ENCODE results near the gene TTPAL. TPM values are rescaled to one million over a fixed set of nuclear protein-coding genes. Genes with fewer than 3 reads are reported as not detected.

The TTPAL gene
- total RNA-seq, 2 donors from 2014 or later = 18.3 to 19.4 TPM

DNA sequence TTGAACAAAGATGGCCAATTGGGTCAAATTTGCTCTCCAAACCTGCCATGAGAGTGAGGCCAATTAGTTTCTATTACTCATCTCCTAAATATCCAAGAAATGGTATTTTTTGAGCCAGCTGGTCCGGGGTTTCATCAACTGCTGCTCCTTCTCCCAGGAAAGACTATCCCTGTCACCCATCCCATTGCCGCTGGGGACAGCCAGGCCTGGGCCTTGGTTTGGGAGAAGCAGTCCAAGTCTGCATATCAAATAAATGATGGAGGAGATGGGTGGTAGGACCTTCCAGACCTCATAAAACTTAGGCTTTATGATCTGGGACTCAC is 46.7 kb upstream of the TTPAL start:
- Histone ChIP-seq H3K9me3 (ENCODE audit: control insufficient read depth, low read length) (no peaks in the 10 kb centered on the region), H3K27ac (ENCODE audit: low read depth, low read length) (no peak overlapping the region), H3K36me3 (ENCODE audit: control insufficient read depth, insufficient read depth, low read length) (peaks cover 42% of the 10 kb centered on the region), H3K27me3 (ENCODE audit: control insufficient read depth, insufficient read depth, low read length, poor library complexity, severe bottlenecking) (no peaks in the 10 kb centered on the region), H3K4me1 (ENCODE audit: control insufficient read depth, insufficient read depth, low read length) (no peaks in the 10 kb centered on the region), H3K4me3 (ENCODE audit: low read length) (no peak overlapping the region), H3K9ac (ENCODE audit: extremely low read depth, low read length, poor library complexity, severe bottlenecking) (no peak overlapping the region)
- Mint-ChIP-seq H3K27me3 (ENCODE audit: insufficient read depth) (no peaks in the 10 kb centered on the region), H3K27ac (no peak overlapping the region), H3K4me3 (no peak overlapping the region), H3K9me3 (no peaks in the 10 kb centered on the region), H3K36me3 (ENCODE audit: low read depth) (peaks cover 31% of the 10 kb centered on the region), H3K4me1 (peaks cover 11% of the 10 kb centered on the region)
- WGBS, 2 experiments (ENCODE audit: insufficient coverage in 1 of 2, insufficient read length in 1 of 2) = 98% methylated on average over 2 of the region's 2 CpGs; no CpG with 5 or more reads in 1 of the 2 experiments
- TF ChIP-seq, protein P1, sequence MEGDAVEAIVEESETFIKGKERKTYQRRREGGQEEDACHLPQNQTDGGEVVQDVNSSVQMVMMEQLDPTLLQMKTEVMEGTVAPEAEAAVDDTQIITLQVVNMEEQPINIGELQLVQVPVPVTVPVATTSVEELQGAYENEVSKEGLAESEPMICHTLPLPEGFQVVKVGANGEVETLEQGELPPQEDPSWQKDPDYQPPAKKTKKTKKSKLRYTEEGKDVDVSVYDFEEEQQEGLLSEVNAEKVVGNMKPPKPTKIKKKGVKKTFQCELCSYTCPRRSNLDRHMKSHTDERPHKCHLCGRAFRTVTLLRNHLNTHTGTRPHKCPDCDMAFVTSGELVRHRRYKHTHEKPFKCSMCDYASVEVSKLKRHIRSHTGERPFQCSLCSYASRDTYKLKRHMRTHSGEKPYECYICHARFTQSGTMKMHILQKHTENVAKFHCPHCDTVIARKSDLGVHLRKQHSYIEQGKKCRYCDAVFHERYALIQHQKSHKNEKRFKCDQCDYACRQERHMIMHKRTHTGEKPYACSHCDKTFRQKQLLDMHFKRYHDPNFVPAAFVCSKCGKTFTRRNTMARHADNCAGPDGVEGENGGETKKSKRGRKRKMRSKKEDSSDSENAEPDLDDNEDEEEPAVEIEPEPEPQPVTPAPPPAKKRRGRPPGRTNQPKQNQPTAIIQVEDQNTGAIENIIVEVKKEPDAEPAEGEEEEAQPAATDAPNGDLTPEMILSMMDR (conservative IDR thresholded peaks at IDR 0.05) = no peak
- DNase-seq = no peak

DNA sequence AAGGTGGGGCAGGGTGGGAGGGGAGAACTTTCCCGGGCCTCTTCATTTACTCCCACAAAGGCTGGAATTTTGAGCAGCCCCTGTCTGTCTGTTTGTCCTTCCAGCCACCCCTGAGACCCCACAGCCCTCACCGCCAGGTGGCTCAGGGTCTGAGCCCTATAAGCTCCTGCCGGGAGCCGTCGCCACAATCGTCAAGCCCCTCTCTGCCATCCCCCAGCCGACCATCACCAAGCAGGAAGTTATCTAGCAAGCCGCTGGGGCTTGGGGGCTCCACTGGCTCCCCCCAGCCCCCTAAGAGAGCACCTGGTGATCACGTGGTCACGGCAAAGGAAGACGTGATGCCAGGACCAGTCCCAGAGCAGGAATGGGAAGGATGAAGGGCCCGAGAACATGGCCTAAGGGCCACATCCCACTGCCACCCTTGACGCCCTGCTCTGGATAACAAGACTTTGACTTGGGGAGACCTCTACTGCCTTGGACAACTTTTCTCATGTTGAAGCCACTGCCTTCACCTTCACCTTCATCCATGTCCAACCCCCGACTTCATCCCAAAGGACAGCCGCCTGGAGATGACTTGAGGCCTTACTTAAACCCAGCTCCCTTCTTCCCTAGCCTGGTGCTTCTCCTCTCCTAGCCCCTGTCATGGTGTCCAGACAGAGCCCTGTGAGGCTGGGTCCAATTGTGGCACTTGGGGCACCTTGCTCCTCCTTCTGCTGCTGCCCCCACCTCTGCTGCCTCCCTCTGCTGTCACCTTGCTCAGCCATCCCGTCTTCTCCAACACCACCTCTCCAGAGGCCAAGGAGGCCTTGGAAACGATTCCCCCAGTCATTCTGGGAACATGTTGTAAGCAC is 46.0 kb upstream of the TTPAL start:
- H3K4me3 ChIP-seq (ENCODE audit: low read length) = no peak overlapping the region
- no peak overlapping the region for H3K27ac ChIP-seq (ENCODE audit: low read depth, low read length)
- Mint-ChIP-seq H3K4me3 (no peak overlapping the region), H3K36me3 (ENCODE audit: low read depth) (peaks cover 31% of the 10 kb centered on the region), H3K4me1 (peaks cover 11% of the 10 kb centered on the region), H3K9me3 (no peaks in the 10 kb centered on the region), H3K27ac (no peak overlapping the region), H3K27me3 (ENCODE audit: insufficient read depth) (no peaks in the 10 kb centered on the region)
- H3K9me3 ChIP-seq (ENCODE audit: control insufficient read depth, low read length) = no peaks in the 10 kb centered on the region
- 92% methylated on average over 9 to 17 of the region's 17 CpGs for WGBS, 2 experiments (ENCODE audit: insufficient coverage in 1 of 2, insufficient read length in 1 of 2)
- H3K4me1 ChIP-seq (ENCODE audit: control insufficient read depth, insufficient read depth, low read length) = no peaks in the 10 kb centered on the region
- H3K36me3 ChIP-seq (ENCODE audit: control insufficient read depth, insufficient read depth, low read length) = peaks cover 36% of the 10 kb centered on the region
- no peak overlapping the region for H3K9ac ChIP-seq (ENCODE audit: extremely low read depth, low read length, poor library complexity, severe bottlenecking)
- TF ChIP-seq, protein P1 (conservative IDR thresholded peaks at IDR 0.05) = no peak
- no peaks in the 10 kb centered on the region for H3K27me3 ChIP-seq (ENCODE audit: control insufficient read depth, insufficient read depth, low read length, poor library complexity, severe bottlenecking)
- DNase-seq = no peak

DNA sequence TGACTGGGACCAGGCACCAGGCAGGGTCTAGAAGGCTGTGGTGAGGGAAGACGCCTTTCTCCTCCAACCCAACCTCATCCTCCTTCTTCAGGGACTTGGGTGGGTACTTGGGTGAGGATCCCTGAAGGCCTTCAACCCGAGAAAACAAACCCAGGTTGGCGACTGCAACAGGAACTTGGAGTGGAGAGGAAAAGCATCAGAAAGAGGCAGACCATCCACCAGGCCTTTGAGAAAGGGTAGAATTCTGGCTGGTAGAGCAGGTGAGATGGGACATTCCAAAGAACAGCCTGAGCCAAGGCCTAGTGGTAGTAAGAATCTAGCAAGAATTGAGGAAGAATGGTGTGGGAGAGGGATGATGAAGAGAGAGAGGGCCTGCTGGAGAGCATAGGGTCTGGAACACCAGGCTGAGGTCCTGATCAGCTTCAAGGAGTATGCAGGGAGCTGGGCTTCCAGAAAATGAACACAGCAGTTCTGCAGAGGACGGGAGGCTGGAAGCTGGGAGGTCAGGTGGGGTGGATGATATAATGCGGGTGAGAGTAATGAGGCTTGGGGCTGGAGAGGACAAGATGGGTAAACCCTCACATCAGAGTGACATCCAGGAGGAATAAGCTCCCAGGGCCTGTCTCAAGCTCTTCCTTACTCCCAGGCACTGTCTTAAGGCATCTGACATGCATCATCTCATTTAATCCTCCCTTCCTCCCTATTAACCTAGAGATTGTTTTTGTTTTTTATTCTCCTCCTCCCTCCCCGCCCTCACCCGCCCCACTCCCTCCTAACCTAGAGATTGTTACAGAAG is 45.2 kb upstream of the TTPAL start:
- no peaks in the 10 kb centered on the region for H3K27me3 Mint-ChIP-seq (ENCODE audit: insufficient read depth)
- no peak for DNase-seq
- peaks cover 11% of the 10 kb centered on the region for H3K4me1 Mint-ChIP-seq

More for the DNA sequence above, 45.2 kb upstream of the TTPAL start:
- Histone ChIP-seq H3K27me3 (ENCODE audit: control insufficient read depth, insufficient read depth, low read length, poor library complexity, severe bottlenecking) (no peaks in the 10 kb centered on the region), H3K4me3 (ENCODE audit: low read length) (no peak overlapping the region), H3K4me1 (ENCODE audit: control insufficient read depth, insufficient read depth, low read length) (no peaks in the 10 kb centered on the region), H3K9ac (ENCODE audit: extremely low read depth, low read length, poor library complexity, severe bottlenecking) (no peak overlapping the region), H3K27ac (ENCODE audit: low read depth, low read length) (no peak overlapping the region), H3K36me3 (ENCODE audit: control insufficient read depth, insufficient read depth, low read length) (peaks cover 36% of the 10 kb centered on the region), H3K9me3 (ENCODE audit: control insufficient read depth, low read length) (no peaks in the 10 kb centered on the region)
- Mint-ChIP-seq H3K36me3 (ENCODE audit: low read depth) (peaks cover 31% of the 10 kb centered on the region), H3K4me3 (no peak overlapping the region), H3K9me3 (no peaks in the 10 kb centered on the region), H3K27ac (no peak overlapping the region)
- 94 to 100% methylated on average over 3 to 6 of the region's 7 CpGs for WGBS, 2 experiments (ENCODE audit: insufficient coverage in 1 of 2, insufficient read length in 1 of 2)
- TF ChIP-seq, protein P1 (conservative IDR thresholded peaks at IDR 0.05) = no peak
